MCF 10A (cell line): ENCODE data around the gene DARS1. TPM values are rescaled to one million over a fixed set of nuclear protein-coding genes. Genes with fewer than 3 reads are reported as not detected.

Source experiments
- BruUV-seq: library from RNA; stranded (reverse); fragments of 400-500 nt; replicated peaks from 2 replicates; lab custom pipeline; 2021; lab: Mats Ljungman, UMichigan
- CTCF ChIA-PET: fragments of 300-600 bp; sonication (Branson Sonifier 250); formaldehyde crosslinking; extraction: SDS; loops from one replicate; lab custom pipeline; 2021; ENCODE audit warnings: antibody characterized with exemption, inconsistent platforms; lab: Yijun Ruan, JAX
- POLR2A ChIA-PET: fragments of 300-600, 350-650 bp; sonication (Branson Sonifier 250); formaldehyde crosslinking; extraction: SDS; loops from one replicate; lab custom pipeline; 2020; ENCODE audit warnings: antibody characterized with exemption, inconsistent platforms; lab: Yijun Ruan, JAX
- DNase-seq: peaks from one replicate; pipeline ENCODE4 v3.0.0-alpha.2; 2018; ENCODE audit not compliant: unreplicated experiment
- H3K27ac Mint-ChIP-seq: one replicate; pipeline ENCODE4 v1.8.0; 2022; ENCODE audit warnings: mild to moderate bottlenecking, low read depth, mixed read lengths; ENCODE audit not compliant: unreplicated experiment
- H3K27me3 Mint-ChIP-seq: one replicate; pipeline ENCODE4 v1.8.0; 2022; ENCODE audit warnings: mixed read lengths; ENCODE audit not compliant: insufficient read depth, unreplicated experiment
- H3K36me3 Mint-ChIP-seq: one replicate; pipeline ENCODE4 v1.8.0; 2022; ENCODE audit warnings: mild to moderate bottlenecking, moderate library complexity, mixed read lengths; ENCODE audit not compliant: insufficient read depth, unreplicated experiment
- H3K4me1 Mint-ChIP-seq: one replicate; pipeline ENCODE4 v1.8.0; 2022; ENCODE audit warnings: mixed read lengths; ENCODE audit not compliant: insufficient read depth, unreplicated experiment
- H3K4me3 Mint-ChIP-seq: one replicate; pipeline ENCODE4 v1.8.0; 2022; ENCODE audit warnings: mild to moderate bottlenecking, moderate library complexity, mixed read lengths; ENCODE audit not compliant: unreplicated experiment
- H3K9me3 Mint-ChIP-seq: one replicate; pipeline ENCODE4 v1.8.0; 2022; ENCODE audit warnings: mixed read lengths; ENCODE audit not compliant: unreplicated experiment
- CTCF ChIP-seq: fragments of 200-600 bp; IDR thresholded peaks from one replicate; pipeline ENCODE4 v1.8.0; 2022; ENCODE audit warnings: antibody characterized with exemption, mild to moderate bottlenecking; ENCODE audit not compliant: unreplicated experiment
- intact Hi-C: fragments of 100-400 bp; cut with micrococcal nuclease; formaldehyde crosslinking; loops from 2 replicates; pipeline ENCODE4 v1.14.1; 2022
- total RNA-seq: library from RNA; stranded (reverse); gene quantifications from 2 replicates; pipeline ENCODE4 v1.2.3, GENCODE V29; 2022

DARS1 gene
- total RNA-seq, 1 experiment from 2014 or later: 66.5 TPM

GRCh38 chr2:136021406-136021805 is 36.0 kb upstream of the DARS1 start:
- BruUV-seq: no TSS peak
- Mint-ChIP-seq H3K4me1 (peaks cover 4% of the 10 kb centered on the region), H3K27ac (no peak overlapping the region), H3K36me3 (no peaks in the 10 kb centered on the region), H3K27me3 (no peaks in the 10 kb centered on the region), H3K9me3 (no peaks in the 10 kb centered on the region), H3K4me3 (no peak overlapping the region)
- TF ChIP-seq CTCF: no peak
- DNase-seq: no peak
- ChIA-PET POLR2A (interaction anchor here (0.6 to 1.2 kb wide), 2 partner anchors 15 to 105 kb away, joined by 3 read pairs; no protein-coding TSS in a partner anchor), CTCF (interaction anchor here (1.9 kb wide), 1 partner anchor 10 kb away, joined by 4 read pairs; no protein-coding TSS in a partner anchor)
- intact Hi-C loops: no loop called here

- DNase-seq: no peak
- Mint-ChIP-seq H3K36me3 (no peaks in the 10 kb centered on the region), H3K27me3 (no peaks in the 10 kb centered on the region), H3K4me1 (peaks cover 4% of the 10 kb centered on the region), H3K27ac (no peak overlapping the region), H3K4me3 (no peak overlapping the region), H3K9me3 (no peaks in the 10 kb centered on the region)
- ChIA-PET POLR2A (interaction anchor here (0.6 kb wide), 2 partner anchors 106 to 294 kb away, joined by 3 read pairs; no protein-coding TSS in a partner anchor), CTCF (interaction anchor here (0.9 to 1.9 kb wide), 2 partner anchors 10 to 124 kb away, joined by 4 read pairs; no protein-coding TSS in a partner anchor)
- no peak for TF ChIP-seq CTCF
- intact Hi-C loops: no loop called here
- BruUV-seq: no TSS peak
Measured at GRCh38 chr2:136020831-136021230, 35.4 kb upstream of the DARS1 start.

- TF ChIP-seq CTCF: no peak
- CTCF ChIA-PET: interaction anchor here (0.9 to 1.0 kb wide), 2 partner anchors 22 to 125 kb away, joined by 3 to 4 read pairs; no protein-coding TSS in a partner anchor
Measured at GRCh38 chr2:136019825-136020224, 34.4 kb upstream of the DARS1 start.

DNA sequence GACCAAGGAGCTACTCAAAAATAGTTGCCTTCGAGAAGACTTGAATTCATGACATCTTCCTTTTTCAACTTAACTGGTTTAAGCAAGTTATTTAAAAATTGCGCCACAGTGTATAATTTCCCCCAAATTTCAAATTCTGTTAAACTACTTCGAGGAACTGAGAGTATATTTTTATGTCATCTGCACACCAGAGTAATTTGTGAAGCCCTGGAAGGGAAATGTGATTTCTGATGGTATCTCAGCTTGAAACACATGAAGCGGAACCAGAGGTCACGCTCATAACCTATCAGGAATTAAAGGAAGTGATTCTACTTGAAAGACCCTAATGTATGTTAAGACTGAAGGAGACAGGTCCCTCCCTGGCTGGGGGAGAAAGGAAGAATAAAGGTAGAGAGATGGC is 33.9 kb upstream of the DARS1 start:
- Mint-ChIP-seq H3K4me1 (peaks cover 4% of the 10 kb centered on the region), H3K9me3 (no peaks in the 10 kb centered on the region), H3K36me3 (peaks cover 5% of the 10 kb centered on the region), H3K27ac (no peak overlapping the region), H3K27me3 (no peaks in the 10 kb centered on the region), H3K4me3 (no peak overlapping the region)
- TF ChIP-seq CTCF: no peak
- ChIA-PET POLR2A (no interaction called here), CTCF (interaction anchor here (0.6 to 1.0 kb wide), 2 partner anchors 15 to 22 kb away, joined by 3 to 5 read pairs; no protein-coding TSS in a partner anchor)
- BruUV-seq: no TSS peak
- intact Hi-C loops: no loop called here
- DNase-seq: no peak

More at GRCh38 chr2:136019825-136020224, 34.4 kb upstream of the DARS1 start:
- H3K36me3 Mint-ChIP-seq: peaks cover under 1% of the 10 kb centered on the region
- peaks cover 4% of the 10 kb centered on the region for H3K4me1 Mint-ChIP-seq
- POLR2A ChIA-PET: no interaction called here
- H3K9me3 Mint-ChIP-seq: no peaks in the 10 kb centered on the region
- DNase-seq: no peak
- no TSS peak for BruUV-seq
- H3K27me3 Mint-ChIP-seq: no peaks in the 10 kb centered on the region
- no peak overlapping the region for H3K27ac Mint-ChIP-seq
- intact Hi-C loops: no loop called here
- H3K4me3 Mint-ChIP-seq: no peak overlapping the region
